Karpas-422 (cell line): ENCODE results near the gene RASA2. TPM values are rescaled to one million over a fixed set of nuclear protein-coding genes. Genes with fewer than 3 reads are reported as not detected.

Source experiments
- DNase-seq: peaks from one replicate; pipeline ENCODE4 v3.0.0-alpha.2; 2015
- H2AFZ ChIP-seq: fragments of 200-600 bp; sonication (generic); 2 replicates; pipeline ENCODE4 v1.6.1; 2014; ENCODE audit warnings: antibody characterized with exemption, low read length, mixed read lengths
- H3K27ac ChIP-seq: fragments of 200-600 bp; sonication (generic); 2 replicates; pipeline ENCODE4 v1.5.1; 2014; ENCODE audit warnings: mild to moderate bottlenecking, low read length, moderate library complexity
- H3K27me3 ChIP-seq: fragments of 200-600 bp; sonication (generic); 2 replicates; pipeline ENCODE4 v1.6.1; 2014; ENCODE audit warnings: low read length, mixed read lengths
- H3K36me3 ChIP-seq: fragments of 200-600 bp; sonication (generic); 2 replicates; pipeline ENCODE4 v1.6.1; 2014; ENCODE audit warnings: low read length, mixed read lengths; ENCODE audit not compliant: insufficient read depth
- H3K4me1 ChIP-seq: fragments of 200-600 bp; sonication (generic); 2 replicates; pipeline ENCODE4 v1.6.1; 2014; ENCODE audit warnings: mild to moderate bottlenecking, low read length, mixed read lengths
- H3K4me2 ChIP-seq: fragments of 200-600 bp; sonication (generic); 2 replicates; pipeline ENCODE4 v1.6.1; 2014; ENCODE audit warnings: low read length, low read depth, mild to moderate bottlenecking; ENCODE audit not compliant: poor library complexity, severe bottlenecking
- H3K4me3 ChIP-seq: fragments of 200-600 bp; sonication (generic); 2 replicates; pipeline ENCODE4 v1.5.1; 2014; ENCODE audit warnings: mild to moderate bottlenecking, antibody characterized with exemption, low read length, mixed read lengths
- H3K79me2 ChIP-seq: fragments of 200-600 bp; sonication (generic); 2 replicates; pipeline ENCODE4 v1.6.1; 2014; ENCODE audit warnings: mild to moderate bottlenecking, low read length, mixed read lengths
- H3K9ac ChIP-seq: fragments of 200-600 bp; sonication (generic); 2 replicates; pipeline ENCODE4 v1.6.0; 2014; ENCODE audit warnings: low read length
- H3K9me2 ChIP-seq: fragments of 200-600 bp; sonication (generic), shearing (Covaris generic); replicated peaks from 2 replicates; pipeline ENCODE4 v1.6.0; 2014; ENCODE audit warnings: mild to moderate bottlenecking, low read length, moderate library complexity; ENCODE audit not compliant: insufficient read depth
- H3K9me3 ChIP-seq: fragments of 300-700, 200-600 bp; sonication (generic); 2 replicates; pipeline ENCODE4 v1.6.1; 2014; ENCODE audit warnings: low read length, mixed read lengths
- H4K20me1 ChIP-seq: fragments of 200-600 bp; sonication (generic); 2 replicates; pipeline ENCODE4 v1.6.1; 2014; ENCODE audit warnings: mild to moderate bottlenecking, antibody characterized with exemption, low read length, low read depth; ENCODE audit not compliant: insufficient read depth
- total RNA-seq: library from RNA; depleted of rRNA; stranded (reverse); fragments of >200 nt; shearing (Covaris generic); gene quantifications from 2 replicates; pipeline ENCODE4 v1.2.3, GENCODE V29; 2014; ENCODE audit warnings: low replicate concordance

The RASA2 gene
- total RNA-seq, 1 experiment from 2014 or later, result 27.1 TPM

DNA sequence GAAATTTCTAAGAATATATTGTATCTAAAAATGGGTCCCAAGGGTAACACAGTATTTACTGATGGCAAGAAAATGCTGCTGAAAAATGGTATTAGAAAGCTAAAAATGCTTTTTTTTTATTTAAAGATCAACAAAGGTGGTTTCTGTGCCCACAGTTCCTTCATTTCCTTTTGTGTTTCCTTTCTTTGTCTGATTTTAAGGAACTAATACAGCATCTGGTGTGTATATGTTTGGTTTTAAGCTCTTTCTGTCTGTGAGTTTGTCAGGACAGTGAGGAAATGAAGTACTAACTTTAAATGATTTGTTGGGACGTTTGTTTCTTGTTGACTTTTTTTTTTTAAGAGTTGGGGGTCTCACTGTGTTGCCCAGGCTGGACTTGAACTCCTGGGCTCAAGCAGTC lies 38.2 kb downstream of the RASA2 start:
- Histone ChIP-seq H3K4me3 (no peak overlapping the region), H3K27me3 (no peaks in the 10 kb centered on the region), H3K9me2 (no peaks in the 10 kb centered on the region), H3K79me2 (peaks cover 77% of the 10 kb centered on the region), H2AFZ (no peak overlapping the region), H3K27ac (no peak overlapping the region), H3K36me3 (peaks cover 12% of the 10 kb centered on the region; the same call in 1 of the 2 replicates), H3K4me1 (peaks cover 35% of the 10 kb centered on the region), H3K4me2 (no peak overlapping the region), H3K9me3 (no peaks in the 10 kb centered on the region), H4K20me1 (no peaks in the 10 kb centered on the region), H3K9ac (no peak overlapping the region)
- DNase-seq, result no peak

DNA sequence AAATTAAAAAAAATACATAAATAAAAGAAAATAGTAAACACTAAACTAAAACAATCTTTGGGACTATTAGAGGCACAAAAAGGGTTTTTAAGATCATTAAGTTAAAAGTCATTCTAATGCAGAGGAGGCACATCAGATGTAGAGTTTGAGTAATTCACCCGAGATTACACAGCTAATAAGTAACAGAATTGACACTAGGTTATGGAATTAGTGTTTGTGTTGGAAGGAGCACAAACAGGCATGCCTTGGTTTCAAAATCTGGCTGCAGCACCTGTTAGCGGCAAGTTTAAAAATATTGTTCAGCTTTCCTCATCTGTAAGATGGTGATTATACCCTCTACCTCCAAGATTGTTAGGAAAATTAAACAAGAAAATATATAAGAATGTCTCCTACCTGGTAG lies 39.0 kb downstream of the RASA2 start:
- H4K20me1 ChIP-seq, result no peaks in the 10 kb centered on the region
- H3K27me3 ChIP-seq, result no peaks in the 10 kb centered on the region
- no peak overlapping the region for H2AFZ ChIP-seq
- no peak overlapping the region for H3K4me3 ChIP-seq
- H3K4me2 ChIP-seq, result no peak overlapping the region
- H3K9me3 ChIP-seq, result no peaks in the 10 kb centered on the region
- peaks cover 77% of the 10 kb centered on the region for H3K79me2 ChIP-seq
- H3K9ac ChIP-seq, result no peak overlapping the region
- H3K4me1 ChIP-seq, result peaks cover 43% of the 10 kb centered on the region
- H3K27ac ChIP-seq, result no peak overlapping the region
- H3K36me3 ChIP-seq, result peaks cover 16% of the 10 kb centered on the region; the same call in 1 of the 2 replicates
- DNase-seq, result no peak
- H3K9me2 ChIP-seq, result no peaks in the 10 kb centered on the region

DNA sequence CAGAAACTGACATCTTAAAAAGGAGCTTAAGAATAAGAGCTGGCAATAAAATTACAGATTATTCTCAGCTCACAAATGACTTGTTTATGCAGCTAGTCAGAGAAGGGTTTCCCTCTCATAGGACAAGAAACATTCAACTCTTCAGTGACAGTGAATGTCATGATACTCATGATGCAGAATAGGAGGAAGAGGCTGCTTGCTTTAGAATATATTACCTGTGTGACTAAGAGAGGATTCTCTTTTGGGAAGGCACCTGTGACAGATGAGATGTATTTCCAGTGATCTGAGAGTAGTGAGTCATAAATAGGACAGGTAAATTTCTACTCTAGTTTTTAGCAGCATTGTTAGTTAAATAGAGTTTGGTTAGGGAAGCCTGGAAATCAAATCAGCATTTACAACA lies 39.9 kb downstream of the RASA2 start:
- H3K79me2 ChIP-seq, result peaks cover 75% of the 10 kb centered on the region
- H4K20me1 ChIP-seq, result no peaks in the 10 kb centered on the region
- no peak overlapping the region for H3K27ac ChIP-seq
- H3K9me3 ChIP-seq, result no peaks in the 10 kb centered on the region
- no peaks in the 10 kb centered on the region for H3K9me2 ChIP-seq
- H3K36me3 ChIP-seq, result peaks cover 18% of the 10 kb centered on the region; the same call in 1 of the 2 replicates
- no peak overlapping the region for H2AFZ ChIP-seq
- peaks cover 43% of the 10 kb centered on the region for H3K4me1 ChIP-seq
- no peak for DNase-seq
- H3K9ac ChIP-seq, result no peak overlapping the region
- no peaks in the 10 kb centered on the region for H3K27me3 ChIP-seq
- H3K4me2 ChIP-seq, result no peak overlapping the region
- no peak overlapping the region for H3K4me3 ChIP-seq

DNA sequence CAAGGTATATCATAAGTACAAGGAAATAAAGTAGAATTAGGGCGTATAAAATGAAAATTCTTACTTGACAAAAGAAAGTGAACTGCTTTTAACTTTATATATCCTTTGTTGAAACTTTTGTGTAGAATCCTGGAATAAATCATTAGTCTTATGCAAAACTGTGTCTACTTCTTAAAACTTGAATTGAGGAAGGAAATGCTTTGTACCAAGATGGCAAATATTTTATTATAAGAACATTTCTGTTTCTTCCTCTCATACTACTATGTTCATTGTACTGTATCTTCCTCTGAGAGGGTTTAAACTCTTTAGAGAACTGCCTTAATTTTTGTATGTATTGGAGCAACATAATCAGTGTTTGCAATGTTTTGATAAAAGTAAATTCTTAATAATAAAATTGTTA lies 42.0 kb downstream of the RASA2 start:
- Histone ChIP-seq H3K4me2 (peak overlapping the region; percentile 16), H3K36me3 (peaks cover 24% of the 10 kb centered on the region; the same call in 1 of the 2 replicates), H3K9me2 (no peaks in the 10 kb centered on the region), H3K4me1 (peaks cover 43% of the 10 kb centered on the region), H3K27ac (peak overlapping the region; percentile 34), H3K79me2 (peaks cover 74% of the 10 kb centered on the region), H2AFZ (no peak overlapping the region), H3K4me3 (no peak overlapping the region), H4K20me1 (no peaks in the 10 kb centered on the region), H3K9ac (no peak overlapping the region), H3K9me3 (no peaks in the 10 kb centered on the region), H3K27me3 (no peaks in the 10 kb centered on the region)
- peak; percentile 50 for DNase-seq

DNA sequence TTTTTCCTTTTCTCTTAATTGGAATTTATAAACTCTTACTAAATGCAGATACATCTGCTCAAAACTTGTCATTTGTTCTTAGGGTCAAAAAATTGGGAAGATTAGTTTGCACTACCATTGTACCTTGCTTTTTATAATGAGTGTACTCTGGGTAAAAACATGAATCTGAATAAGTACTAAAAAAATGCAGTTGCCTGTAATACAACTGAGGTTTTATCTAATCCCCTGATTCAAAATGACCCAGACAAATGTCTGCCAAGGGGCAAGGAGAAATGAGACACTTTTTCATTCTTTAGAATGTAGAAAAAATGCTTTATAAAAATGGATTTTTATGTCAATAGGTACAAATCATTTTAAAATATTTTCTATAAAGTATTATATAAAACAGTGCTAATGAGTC lies 42.4 kb downstream of the RASA2 start:
- peaks cover 43% of the 10 kb centered on the region for H3K4me1 ChIP-seq
- H3K9ac ChIP-seq, result no peak overlapping the region
- peaks cover 71% of the 10 kb centered on the region for H3K79me2 ChIP-seq
- H3K27me3 ChIP-seq, result no peaks in the 10 kb centered on the region
- H3K9me3 ChIP-seq, result no peaks in the 10 kb centered on the region
- H3K4me3 ChIP-seq, result no peak overlapping the region
- no peak overlapping the region for H2AFZ ChIP-seq
- peak overlapping the region; percentile 16 for H3K4me2 ChIP-seq
- H3K36me3 ChIP-seq, result peaks cover 26% of the 10 kb centered on the region
- no peak for DNase-seq
- peak overlapping the region; percentile 34 for H3K27ac ChIP-seq
- no peaks in the 10 kb centered on the region for H3K9me2 ChIP-seq
- no peaks in the 10 kb centered on the region for H4K20me1 ChIP-seq

DNA sequence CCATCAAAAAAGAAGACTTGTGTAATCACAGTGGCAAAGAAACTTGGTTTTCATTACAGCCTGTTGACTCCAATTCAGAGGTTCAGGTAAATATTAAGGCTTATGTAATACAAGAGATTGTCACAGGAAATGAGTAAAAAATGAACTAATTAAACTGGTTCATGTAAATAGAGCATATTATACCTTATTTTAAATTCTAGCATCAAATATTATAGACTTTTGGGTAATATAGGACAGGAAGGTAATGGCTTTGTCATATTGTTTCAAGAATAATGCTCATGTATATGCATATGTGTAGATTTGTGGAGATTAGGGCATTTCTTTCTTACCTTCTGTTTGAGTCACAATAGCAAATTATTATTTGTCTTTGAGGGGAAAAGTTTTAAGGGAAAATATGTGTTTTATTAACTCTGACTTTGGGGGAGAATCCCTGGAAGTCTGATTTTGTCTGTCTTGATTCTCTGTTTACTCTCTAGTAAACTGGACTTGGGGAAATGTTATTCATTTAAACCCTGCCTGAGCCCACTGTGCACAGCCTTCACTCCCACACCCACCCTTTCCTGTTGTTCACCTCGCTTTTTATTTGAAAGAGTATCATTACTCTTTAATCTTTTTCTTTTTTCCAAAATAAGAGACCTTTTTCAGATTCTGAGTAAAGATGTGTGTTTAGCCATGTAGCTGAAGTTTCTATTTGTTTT lies 43.0 kb downstream of the RASA2 start:
- Histone ChIP-seq H4K20me1 (no peaks in the 10 kb centered on the region), H3K4me1 (peaks cover 43% of the 10 kb centered on the region), H3K27me3 (no peaks in the 10 kb centered on the region), H3K4me3 (no peak overlapping the region), H3K4me2 (peak overlapping the region; percentile 38), H3K27ac (peak overlapping the region; percentile 56), H3K9me3 (no peaks in the 10 kb centered on the region), H3K9ac (no peak overlapping the region), H2AFZ (no peak overlapping the region), H3K36me3 (peaks cover 29% of the 10 kb centered on the region), H3K79me2 (peaks cover 69% of the 10 kb centered on the region), H3K9me2 (no peaks in the 10 kb centered on the region)
- no peak for DNase-seq

DNA sequence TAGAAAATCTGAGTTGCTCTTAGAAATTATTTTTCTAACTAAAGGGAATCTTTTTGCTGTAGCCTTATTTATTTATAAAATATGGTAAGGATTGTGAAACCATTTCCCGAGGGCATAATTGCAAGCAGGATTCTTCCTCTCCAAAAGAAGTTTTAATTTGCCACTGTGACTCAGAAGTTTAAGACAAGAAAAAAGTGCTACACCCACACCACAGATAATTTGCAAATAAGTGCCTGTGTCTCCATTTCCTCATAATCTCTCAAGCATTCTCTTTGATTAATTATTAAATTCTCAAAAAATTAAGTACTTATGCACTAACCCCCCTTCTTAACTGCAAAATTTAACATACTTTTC lies 43.6 kb downstream of the RASA2 start:
- H3K79me2 ChIP-seq, result peaks cover 65% of the 10 kb centered on the region
- no peak overlapping the region for H2AFZ ChIP-seq
- no peaks in the 10 kb centered on the region for H3K9me3 ChIP-seq
- peak overlapping the region; percentile 56 for H3K27ac ChIP-seq
- no peak for DNase-seq
- no peaks in the 10 kb centered on the region for H3K27me3 ChIP-seq
- peaks cover 43% of the 10 kb centered on the region for H3K4me1 ChIP-seq
- H3K36me3 ChIP-seq, result peaks cover 31% of the 10 kb centered on the region
- H3K4me2 ChIP-seq, result peak overlapping the region; percentile 38
- no peak overlapping the region for H3K9ac ChIP-seq
- no peak overlapping the region for H3K4me3 ChIP-seq
- no peaks in the 10 kb centered on the region for H4K20me1 ChIP-seq
- H3K9me2 ChIP-seq, result no peaks in the 10 kb centered on the region

DNA sequence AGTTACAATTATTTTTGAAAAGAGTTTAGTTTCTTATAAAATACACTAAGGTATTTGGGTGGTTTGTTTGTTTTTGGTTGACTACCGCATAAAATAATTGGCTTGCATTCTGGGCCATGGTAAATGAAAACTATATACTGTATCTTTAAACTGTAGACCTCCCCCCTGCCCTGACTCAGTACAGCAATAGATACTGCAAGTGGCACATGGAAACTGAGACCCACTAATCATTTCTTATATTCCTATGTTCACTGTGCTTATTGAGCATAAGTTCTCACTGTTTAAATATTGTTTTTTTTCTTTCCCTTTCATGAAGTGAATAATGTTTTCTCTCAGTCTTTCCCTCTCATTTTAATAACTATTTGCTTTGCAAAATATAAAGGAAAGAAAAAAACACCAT lies 45.8 kb downstream of the RASA2 start:
- no peaks in the 10 kb centered on the region for H3K9me2 ChIP-seq
- no peak overlapping the region for H3K4me3 ChIP-seq
- no peak overlapping the region for H3K9ac ChIP-seq
- H3K27me3 ChIP-seq, result no peaks in the 10 kb centered on the region
- H3K27ac ChIP-seq, result no peak overlapping the region
- H3K36me3 ChIP-seq, result peaks cover 30% of the 10 kb centered on the region
- H2AFZ ChIP-seq, result no peak overlapping the region
- peaks cover 49% of the 10 kb centered on the region for H3K79me2 ChIP-seq
- H3K4me1 ChIP-seq, result peaks cover 32% of the 10 kb centered on the region
- no peak for DNase-seq
- H3K4me2 ChIP-seq, result no peak overlapping the region
- no peaks in the 10 kb centered on the region for H3K9me3 ChIP-seq
- no peaks in the 10 kb centered on the region for H4K20me1 ChIP-seq
